NCI-H2029 (cell line): ENCODE results near the gene HOXB5.

Experiments used
- DNase-seq: peaks from one replicate; lab custom pipeline; 2025; lab: John Stamatoyannopoulos, UW

The HOXB5 gene

DNA sequence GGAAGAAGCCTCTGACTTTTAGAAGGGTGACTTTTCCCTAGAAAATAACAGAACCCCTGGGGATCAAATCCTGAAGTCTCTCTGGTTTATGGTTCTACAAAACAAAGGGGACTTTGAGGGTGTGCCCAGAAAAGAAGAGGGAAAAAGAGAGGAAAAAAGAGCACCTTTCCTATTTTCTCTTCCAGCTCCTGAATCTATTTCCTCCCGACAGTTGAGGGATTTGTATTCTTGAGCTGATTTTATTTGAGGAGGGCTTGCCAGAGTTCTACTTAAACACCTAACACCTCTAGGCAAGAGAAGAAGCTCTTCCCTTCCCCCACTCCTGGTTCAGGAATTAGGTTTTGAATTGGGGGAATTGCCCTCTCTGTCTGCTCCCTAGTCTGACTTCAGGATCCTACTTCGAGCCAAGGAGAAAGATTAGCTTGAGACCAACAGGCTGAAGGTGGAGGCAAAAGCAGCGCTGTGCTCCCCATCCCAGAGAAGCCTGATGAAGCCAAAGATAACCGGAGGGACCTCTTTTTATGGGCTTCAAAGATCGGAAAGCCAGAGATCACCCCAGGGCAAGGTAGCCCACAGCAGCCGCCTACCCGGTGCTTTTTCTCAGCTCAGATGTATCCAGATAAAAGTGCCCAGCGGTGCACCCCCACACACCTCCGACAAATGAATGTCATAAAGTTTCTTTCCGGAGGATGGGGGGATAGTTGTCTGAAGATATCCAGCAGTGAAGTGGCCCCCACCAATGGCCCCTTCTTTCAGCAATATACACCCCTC, 4.3 kb downstream of the HOXB5 start:
- DNase-seq: no peak

DNA sequence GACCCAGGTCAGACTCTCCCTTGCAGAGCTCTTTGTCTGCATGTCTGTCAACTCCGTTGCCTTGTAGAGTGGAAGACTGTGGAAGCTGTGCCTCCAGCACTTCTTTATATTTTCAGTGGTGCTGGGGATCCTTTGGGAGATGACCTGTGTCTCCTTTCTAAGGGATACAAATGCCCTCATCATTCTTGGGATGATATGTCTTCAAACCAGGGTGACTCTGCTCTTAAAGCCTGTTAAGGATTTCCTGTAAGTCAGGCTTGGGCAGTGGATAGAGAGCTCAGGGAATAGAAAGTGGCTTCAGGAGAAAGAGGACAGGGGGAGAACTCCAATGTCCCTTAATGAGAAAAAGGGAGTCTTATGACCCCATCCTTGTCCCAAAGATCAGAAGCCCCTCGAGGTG, 5.1 kb downstream of the HOXB5 start:
- no peak for DNase-seq

DNA sequence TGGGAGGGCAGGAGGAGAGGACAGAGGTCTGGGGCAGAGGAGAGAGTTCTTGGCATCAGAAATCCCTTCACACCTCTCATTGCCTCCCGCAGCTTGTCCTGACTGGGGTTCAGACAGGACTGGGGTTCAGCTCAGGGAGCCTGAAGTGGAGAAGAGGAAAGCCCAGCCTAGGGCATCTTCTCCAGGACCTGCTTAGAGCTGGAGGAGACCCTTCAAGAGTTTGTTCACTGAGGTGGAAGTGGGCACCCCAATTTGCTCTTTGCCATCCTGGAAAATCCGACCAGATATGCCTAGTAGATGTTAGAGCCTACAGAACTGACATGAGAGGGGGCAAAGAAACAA, 5.5 kb downstream of the HOXB5 start:
- no peak for DNase-seq

DNA sequence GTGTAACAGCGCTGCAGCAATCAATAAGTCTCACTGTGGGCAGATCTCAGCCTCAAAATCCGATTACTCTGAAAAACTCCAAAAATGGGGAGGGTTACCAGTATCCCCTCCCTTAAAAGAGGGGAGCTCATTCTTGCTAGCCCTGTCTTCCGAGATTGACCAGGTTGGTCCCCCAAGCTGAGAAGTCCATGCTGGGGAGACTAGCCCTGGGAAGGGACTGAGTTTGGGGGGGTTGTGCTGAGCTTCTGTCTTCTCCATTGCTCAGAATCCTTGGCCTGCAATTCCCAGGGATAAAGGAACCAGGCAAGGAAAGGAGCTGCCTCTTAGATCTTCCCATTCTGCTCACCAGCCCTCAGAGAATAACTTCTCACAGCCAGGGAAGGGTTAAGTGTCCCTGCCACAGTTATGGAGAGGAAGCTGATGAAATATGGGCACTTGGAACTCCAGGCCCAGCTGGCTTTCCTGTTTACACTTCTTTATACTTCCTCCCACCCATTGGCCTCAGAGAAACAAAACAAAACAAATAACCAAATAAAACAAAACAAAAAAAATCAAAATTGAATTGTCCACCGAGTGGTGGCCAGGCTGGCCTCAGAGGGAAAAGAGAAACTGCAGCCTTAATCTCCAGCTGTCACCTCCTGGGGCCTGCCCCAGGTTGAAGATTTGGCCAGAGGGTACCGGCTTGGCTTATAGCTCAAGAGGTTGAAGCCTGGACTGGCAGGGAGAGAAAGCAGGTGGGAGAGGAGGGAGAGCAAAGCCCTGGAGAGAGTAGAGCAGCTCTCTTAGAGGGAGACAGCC, 6.1 kb downstream of the HOXB5 start:
- peak; percentile 93 for DNase-seq

DNA sequence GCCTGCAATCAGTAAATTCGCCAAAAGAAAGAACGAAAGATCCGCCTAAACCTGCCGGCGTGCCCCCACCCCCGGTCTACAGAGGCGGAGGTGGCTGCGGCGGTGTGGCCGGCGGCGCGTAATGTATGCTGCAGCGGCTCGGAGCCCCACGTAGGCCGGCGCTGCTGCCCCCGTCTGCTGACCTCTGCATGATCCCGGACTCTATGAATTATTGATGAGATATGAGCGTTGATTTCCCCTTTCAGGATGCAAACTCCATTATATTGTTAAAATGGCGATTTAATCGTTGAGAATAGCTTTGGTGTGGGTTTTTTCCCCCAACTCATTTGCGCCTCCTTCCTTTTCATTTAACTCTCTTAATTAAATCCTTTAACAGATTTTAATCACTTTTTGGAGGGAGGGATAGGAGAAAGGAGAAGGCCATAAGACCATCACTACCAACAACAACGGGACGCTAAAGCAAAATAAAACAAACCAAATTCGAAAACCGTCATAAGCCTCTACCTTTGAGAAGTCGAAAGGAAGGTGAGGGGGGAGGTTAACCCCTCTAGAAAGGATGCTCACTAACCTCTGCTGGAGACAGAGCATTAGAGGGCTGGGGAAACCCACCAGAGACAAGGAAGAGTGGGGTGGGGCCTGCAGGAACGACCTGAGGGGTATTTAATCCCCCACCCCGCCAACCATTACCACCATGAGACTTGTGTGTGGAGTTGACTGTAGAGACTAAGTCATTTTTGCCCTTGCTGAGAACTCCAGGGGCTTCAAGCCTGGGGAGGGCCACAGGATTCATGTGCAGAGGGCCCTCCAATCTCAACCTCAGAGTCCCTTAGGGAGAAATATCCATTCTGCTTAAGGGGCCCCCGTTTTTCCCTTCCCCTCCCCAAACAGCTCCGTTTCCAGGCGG, 7.0 kb downstream of the HOXB5 start:
- DNase-seq: no peak

DNA sequence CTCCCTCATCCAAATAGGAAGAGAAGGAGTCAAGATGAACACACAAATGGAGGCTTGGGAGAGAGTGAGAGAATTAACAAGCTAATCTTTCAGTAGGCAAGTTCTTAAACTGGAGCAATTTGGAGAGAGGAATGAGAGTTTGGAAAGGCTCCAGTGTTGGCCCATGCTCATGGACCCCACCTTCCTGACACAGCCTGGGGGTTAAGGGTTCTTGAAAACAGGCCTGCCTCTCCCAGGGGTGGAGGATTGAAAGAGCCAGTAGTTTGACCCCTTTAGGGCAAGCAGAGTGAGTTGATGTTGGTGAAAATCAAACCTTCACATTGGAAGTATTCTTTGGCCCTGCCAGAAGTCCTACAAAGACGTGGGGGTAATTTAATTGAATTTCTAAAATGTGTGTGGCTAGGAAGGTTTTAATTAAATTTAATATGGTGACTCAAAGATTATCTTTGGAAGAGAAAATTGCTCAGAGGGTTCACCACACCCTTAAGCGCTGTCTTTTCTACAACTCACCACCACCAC, 9.3 kb downstream of the HOXB5 start:
- DNase-seq: no peak

DNA sequence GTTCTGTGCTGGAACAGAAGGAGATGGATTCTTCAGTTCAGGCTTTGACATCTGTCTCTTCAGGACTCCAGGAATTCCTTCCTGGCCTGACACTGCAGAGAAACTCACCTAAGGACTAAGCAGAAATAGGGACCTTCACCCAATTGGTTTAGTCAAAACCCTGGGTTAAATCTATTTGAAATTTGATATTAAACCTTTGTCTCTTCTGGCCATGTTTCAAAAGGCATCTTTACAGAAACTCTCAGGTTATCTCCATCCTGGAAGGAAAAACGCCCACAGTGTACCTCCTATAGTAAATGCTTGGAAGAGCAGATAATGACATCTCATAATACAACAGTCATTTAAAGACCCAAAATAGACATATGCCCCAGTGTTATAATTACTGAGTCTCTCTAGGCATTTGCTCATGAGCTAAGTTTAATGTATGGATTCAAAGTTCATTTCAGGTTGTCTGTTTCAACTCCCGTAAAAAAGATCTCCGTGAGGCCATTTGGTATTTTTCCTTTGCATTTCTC, 9.8 kb downstream of the HOXB5 start:
- no peak for DNase-seq

DNA sequence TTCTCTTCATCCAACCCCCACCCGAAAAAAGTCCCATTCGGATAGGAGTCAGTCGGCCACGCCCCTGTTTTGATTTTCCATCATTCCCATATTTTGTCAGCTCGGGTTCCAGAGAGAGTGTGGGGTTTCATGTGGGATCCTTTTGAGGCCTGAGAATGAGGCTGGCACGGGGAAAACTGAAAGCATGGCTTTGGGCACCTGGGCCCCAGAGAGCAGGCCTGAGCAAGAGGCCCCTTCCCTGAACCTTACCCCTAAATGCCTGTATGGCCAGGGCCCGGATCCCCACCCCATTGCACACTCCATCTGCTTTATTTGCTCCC, 10.9 kb downstream of the HOXB5 start:
- DNase-seq: no peak

DNA sequence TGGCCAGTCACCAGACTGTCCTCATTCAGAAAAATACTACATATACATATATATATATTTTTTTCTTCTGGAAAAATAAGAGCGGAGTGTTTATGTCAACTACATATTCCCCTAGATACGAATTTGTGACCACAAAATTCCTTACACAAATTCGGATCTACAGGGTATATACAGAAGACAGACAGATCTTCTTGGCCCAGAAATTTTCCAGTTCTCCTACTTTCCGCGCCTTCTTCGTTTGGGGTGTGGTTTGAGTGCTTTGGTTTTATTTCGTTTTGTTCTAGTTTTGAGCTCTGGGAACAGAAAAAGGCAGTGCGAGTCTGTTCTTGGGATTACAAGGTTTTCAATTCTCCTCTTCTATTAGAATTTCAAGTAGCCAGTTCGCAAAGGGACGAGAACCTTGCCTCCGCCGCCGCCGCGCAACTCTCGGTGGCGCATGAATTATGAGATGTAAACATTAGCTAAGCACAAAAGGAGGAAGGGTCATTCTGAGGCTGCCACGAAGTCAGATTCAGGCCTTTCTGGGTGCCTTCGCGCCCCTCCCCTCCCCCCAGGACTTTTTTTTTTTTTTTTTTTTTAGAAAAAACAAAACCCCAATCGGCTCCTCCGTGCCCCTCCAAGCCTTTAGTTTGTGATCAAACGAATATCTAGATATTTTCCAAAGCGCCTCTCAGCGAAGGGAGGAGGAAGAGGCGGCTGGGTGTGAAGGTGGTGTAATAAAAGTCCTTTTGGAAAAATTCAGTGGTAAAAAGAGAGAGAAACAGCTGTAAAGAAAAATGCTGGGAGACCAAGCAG, 13.6 kb downstream of the HOXB5 start:
- DNase-seq: peak; percentile 72

DNA sequence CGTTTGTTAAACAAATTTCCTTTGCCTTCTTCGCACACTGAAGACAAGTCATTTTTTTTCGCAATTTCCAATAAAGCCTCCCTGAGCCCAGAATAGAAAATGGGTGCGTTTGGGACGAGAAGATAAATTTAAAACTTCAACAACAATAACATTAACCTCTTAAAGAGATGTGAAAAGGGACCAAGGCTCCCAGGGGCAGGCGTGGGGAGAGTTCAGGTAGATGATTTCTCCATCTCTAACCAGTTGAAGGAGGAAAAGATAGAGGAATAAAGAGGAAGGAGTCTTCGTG, 14.2 kb downstream of the HOXB5 start:
- DNase-seq: no peak

DNA sequence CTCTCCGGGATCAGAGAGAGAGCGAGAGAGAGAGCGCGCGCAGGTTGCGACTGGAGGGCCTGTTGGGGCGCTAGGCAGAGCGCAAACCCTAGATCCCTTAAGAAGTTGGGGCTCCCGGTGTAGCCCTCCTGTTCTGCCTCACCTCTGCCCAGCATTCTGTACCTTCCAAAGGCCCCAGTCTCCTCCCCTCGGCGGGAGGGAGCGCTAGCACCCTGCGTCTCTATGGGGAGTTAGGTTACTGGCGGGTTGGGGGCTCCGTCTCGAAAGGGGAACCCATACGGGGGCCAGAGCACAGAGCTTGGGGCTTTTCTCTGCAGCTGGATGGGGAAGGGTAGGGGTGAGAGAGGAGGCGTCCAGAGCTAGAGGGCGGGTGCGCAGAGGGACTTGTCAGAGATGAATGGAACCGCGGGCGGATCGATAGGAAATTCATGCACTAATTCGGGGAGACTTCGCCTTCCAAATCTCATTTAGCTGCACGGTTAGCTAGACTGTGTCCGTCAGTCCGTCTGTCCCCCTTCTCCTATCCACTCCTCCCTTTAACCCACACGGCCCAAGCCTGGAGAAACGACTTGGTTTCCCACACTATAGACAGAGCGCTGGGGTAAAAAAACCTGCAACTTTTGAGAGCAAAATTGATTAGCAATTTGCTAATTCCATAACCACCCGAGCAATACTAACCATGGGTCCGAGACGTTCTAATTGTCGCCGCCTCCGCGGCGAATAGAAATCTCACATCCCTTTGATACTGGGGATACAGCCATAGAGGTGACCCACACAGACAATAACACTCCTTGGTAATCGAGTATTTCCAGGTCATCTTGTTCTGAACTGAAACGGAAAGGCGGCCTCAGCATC, 14.7 kb downstream of the HOXB5 start:
- no peak for DNase-seq

DNA sequence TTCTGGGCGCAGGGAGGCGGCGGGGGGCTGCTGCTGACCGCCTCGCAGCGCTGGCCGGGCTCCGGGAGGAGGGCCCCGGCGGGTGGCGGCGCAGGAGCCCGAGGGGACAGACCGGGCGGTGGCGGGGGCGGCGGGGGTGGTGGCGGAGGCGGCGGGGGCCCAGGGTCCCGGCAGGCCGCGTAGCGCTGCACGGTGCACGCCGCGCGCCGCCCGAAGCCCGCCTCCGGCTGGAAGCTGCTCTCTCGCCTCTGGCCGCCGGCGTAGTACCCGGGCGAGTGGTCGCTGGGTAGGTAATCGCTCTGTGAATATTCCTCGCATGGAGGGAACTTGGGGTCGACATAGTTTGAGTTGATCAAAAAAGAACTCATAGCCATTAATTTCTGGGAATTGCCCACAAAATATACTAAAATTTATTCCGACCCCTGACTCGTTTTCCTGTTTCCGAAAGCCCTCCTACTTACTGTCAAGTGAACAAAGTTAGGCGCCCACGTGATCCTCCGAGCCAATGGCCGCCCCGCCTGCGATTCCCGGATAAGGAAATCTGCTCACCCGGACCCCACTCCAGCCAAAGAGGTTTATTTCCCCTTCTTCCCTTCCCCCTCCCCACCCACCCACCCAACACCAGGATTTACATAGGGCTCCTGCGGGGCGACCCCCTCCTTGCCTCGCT, 15.5 kb downstream of the HOXB5 start, which contains the start of gene HOXB4:
Gene HOXB4 (minus strand): TSS at position 405 of the 670 bp plus-strand sequence. CDS start 31 bp downstream, at position 374.
- peak; percentile 85 for DNase-seq

DNA sequence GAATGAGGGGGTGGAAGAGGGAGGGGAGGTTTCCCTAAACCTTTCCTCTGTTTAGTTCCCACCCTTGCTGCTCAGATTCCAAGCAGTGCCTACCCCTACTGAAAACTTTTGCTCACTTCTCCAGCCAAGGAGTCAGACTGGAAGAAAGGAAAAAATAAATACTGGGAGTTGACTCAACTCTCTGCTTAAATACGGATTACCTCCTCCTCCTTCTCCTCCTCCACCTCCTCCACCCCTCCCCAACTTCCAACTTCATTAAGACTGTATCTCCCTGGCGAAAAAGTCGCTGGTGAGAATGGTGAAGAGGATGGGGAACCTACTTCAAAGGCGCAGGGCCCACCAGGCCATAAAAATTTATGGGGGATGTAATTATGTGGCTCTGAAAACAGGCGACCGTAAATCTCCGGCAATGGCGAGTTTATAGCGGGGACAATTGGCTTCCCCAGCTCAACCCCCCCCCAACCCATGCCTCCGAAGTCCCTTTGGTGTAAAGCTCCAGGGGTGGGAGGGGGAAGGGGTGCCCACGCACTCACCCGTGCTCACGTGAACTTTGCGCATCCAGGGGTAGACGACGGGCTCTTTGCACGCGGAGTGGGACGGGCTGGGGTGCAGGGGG, 16.1 kb downstream of the HOXB5 start:
- no peak for DNase-seq

DNA sequence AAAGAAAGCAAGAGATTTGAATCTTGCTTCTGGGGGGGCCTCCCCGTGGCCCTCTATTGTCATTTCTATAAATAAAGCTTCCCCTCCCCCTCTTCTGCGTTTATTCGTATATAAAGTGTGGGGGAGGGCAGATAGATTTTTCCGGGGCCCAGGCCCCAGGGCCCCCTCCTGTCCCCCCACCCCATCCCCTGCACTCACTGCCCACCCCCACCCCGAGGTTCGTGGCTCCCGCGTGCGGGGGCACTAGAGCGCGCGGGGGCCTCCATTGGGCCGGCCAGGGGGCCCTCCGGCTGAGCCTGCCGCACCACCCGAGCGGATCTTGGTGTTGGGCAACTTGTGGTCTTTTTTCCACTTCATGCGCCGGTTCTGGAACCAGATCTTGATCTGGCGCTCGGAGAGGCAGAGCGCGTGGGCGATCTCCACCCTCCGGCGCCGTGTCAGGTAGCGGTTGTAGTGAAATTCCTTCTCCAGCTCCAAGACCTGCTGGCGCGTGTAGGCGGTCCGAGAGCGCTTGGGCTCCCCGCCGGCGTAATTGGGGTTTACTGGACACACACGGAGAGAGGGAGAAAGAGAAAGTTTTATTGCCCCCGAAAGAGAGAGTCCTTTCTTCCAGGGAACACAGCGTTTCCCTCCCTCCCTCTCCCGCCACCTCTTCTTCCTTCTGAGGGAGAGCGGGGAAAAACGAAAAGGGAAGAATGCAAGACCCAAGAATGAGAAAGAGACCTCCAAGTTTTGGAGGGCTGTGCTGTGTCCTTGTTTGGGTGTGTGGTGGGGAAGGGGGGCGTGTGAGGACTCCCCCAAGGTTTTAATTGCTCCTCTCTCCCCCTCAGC, 16.9 kb downstream of the HOXB5 start:
- DNase-seq: no peak

DNA sequence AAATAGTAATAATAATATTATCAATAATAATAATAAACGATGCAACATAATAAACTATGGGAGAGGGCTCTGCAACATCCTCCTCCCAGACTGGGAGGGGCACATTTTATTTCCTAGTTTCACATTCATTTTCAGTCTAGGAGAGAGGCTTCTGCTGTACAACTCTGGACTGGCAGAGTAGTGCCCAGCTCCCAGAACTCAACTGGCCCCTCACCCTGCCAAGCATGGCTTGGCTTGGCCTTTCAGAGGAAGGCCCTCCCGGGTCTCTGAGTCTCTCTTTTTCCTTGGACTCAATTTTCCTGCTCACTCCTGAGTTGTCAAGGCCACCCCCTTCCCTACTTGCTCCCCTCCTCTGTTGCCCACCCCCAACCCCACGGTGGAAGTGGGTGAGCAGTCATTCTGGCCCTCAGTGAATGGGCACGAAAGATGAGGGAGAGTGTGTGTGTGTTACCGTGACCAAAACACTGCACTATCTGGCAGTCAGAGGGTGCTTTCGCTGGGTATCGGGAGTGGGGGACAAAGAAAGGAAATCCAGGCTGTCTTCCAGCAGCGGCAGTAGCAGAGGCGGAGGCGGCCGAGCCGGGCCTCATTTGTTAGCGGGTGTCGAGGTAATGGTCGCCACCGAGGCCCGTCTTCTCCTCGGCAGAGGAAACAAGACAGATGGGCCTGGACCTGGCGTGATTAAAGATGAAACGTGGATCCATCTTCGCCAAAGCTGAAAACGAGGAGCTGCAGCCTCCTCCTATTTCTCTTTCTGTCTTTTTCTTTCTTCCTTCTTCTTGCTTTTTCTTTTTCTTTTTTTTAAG, 17.7 kb downstream of the HOXB5 start:
- DNase-seq: peak; percentile 44

DNA sequence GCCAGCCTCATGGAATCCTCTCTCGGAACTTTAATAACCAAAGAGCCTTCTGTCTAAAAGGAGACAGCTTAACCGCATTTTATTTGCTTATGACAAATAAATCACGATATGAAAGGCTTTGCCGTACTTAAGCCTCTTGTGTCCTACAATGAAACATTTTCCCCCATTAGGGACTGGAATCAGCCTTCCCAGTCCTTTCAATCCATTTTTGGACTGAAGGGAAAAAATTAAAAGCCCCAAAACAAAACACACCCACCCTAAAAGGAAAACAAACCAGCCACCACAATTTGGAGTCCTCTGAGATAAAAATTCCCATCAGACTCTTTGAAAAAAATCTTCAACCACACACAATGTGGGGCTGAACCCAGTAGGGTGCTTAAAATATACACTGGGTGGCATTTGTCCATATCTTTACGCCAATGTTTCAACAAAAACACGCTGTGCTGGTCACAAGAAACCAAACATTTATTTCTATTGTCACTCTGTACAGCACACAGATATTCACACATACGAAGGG, 18.5 kb downstream of the HOXB5 start:
- DNase-seq: peak; percentile 88

DNA sequence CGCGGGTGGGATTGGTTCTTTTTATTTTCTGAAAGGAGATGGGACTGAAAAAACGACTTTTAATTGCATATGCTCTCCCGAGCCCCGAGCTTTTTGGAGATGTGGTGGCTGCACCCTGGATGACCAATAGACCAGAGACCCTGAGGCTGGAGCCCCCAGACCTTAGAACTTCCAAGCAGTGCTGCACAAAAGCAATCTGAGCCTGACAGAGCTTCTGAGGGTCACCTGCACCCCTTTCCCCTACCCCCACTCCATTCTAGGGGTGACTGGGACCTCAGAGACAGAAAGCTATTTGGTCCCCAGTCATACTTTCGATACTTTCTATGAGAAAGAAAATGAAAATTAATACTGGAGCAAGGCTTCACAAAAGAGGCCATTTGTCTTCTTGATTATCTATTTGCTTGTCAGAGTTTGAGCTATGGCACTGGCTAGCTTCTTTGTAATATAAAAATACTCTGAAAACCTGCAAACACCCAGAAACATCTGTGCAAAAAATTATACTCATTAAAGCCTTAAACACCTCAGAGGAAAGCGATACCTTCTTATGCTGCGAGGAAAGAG, 19.0 kb downstream of the HOXB5 start:
- no peak for DNase-seq
